ENCODE results near the gene GPRC5A.

Gene GPRC5A

DNA sequence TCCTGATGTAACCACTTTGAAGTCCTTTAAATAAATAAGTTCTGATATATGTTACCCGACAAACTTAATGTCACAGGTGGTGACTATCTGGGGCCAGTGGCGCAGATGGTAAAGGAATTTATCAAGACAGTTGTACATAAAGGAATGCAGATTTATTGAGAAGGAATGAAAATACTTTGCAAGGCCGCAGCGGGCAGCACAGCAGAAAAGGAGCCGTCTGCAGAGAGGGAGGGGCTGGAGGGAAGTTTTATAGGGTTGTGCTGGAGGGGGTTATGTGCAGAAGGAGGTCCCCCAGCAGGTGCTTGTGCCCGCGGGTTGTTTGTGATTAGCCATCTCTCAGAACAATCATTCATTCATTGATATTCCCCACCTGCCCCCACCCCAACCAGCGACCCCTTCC lies 43.2 kb downstream of the GPRC5A start:
- Histone ChIP-seq H3K36me3 (ENCODE audit: insufficient read depth, low read length) (no peaks in the 10 kb centered on the region), H3K27ac (ENCODE audit: low read depth, low read length) (no peak overlapping the region), H3K27me3 (ENCODE audit: control insufficient read depth in 1 of 2, insufficient read depth in 2 of 2, low read length in 2 of 2) (no peaks in the 10 kb centered on the region), H3K9me3 (ENCODE audit: low read length) (no peaks in the 10 kb centered on the region), H3K4me3 (ENCODE audit: low read depth in 1 of 2, low read length in 2 of 2) (no peak overlapping the region), H3K4me1 (ENCODE audit: insufficient read depth, low read length) (no peaks in the 10 kb centered on the region), H3K9ac (ENCODE audit: low read length) (no peak overlapping the region)

DNA sequence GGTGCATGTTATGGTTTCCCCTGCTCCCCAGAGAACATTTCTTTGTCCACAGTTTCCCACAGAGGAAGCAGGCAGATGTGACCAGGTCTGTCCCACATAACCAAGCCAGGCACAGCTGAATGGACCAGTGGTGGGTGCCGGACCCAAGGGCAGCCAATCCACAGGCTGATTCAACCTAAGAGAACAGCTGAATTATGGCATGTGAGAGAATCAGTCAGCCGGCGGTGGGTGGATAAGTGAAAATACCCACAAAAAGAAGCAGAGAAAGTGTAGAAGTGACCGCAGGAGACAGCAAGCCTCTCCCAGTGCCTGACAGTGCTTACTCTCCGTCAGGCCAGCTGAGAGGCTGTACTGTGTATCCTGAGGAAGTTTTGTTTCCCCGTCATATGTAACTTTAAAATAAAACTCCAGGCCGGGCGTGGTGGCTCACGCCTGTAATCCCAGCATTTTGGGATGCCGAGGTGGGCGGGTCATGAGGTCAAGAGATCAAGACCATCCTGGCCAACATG lies 45.7 kb downstream of the GPRC5A start:
- H3K36me3 ChIP-seq (ENCODE audit: insufficient read depth, low read length): no peaks in the 10 kb centered on the region
- H3K27ac ChIP-seq (ENCODE audit: low read depth, low read length): no peak overlapping the region
- H3K9ac ChIP-seq (ENCODE audit: low read length): no peak overlapping the region
- no peaks in the 10 kb centered on the region for H3K27me3 ChIP-seq (ENCODE audit: control insufficient read depth in 1 of 2, insufficient read depth in 2 of 2, low read length in 2 of 2)
- H3K9me3 ChIP-seq (ENCODE audit: low read length): no peaks in the 10 kb centered on the region
- no peak overlapping the region for H3K4me3 ChIP-seq (ENCODE audit: low read depth in 1 of 2, low read length in 2 of 2)
- no peaks in the 10 kb centered on the region for H3K4me1 ChIP-seq (ENCODE audit: insufficient read depth, low read length)

DNA sequence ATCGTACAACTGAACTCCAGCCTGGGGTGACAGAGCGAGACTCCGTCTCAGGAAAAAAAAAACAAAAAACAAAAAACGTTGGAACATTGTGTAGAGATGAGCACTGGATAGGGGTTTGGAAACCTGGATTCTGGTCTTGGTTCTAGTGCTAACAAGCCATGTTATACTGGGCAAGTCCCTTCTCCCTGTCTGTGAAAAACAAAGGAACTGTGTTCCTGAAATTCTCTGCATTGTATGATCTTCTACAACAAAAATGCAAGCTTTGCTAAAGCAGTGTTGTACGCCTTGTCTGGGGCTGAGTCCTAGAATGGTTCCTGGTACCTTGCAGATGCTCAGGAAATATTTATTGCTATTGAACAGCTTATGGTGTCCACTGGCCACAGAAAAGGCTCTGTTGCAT lies 47.2 kb downstream of the GPRC5A start:
- H3K27me3 ChIP-seq (ENCODE audit: control insufficient read depth in 1 of 2, insufficient read depth in 2 of 2, low read length in 2 of 2): no peaks in the 10 kb centered on the region
- H3K4me3 ChIP-seq (ENCODE audit: low read depth in 1 of 2, low read length in 2 of 2): no peak overlapping the region
- H3K27ac ChIP-seq (ENCODE audit: low read depth, low read length): no peak overlapping the region
- no peaks in the 10 kb centered on the region for H3K36me3 ChIP-seq (ENCODE audit: insufficient read depth, low read length)
- H3K9ac ChIP-seq (ENCODE audit: low read length): no peak overlapping the region
- no peaks in the 10 kb centered on the region for H3K9me3 ChIP-seq (ENCODE audit: low read length)
- H3K4me1 ChIP-seq (ENCODE audit: insufficient read depth, low read length): no peaks in the 10 kb centered on the region

DNA sequence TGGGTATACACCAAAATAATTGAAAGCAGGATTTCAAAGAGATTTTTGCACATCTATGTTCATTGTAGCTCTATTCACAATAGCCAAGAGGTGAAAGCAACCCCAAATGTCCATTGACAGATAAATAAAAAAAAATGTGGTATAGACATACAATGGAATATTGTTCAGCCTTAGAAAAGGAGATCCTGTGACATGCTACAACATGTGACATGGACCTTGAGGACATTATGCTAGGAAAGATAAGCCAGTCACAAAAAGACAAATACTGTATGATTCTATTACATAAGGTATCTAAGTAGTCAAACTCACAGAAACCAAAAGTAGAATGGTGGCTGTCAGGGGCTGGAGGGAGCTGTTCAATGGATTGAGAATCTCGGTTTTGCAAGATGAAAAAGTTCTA lies 48.5 kb downstream of the GPRC5A start:
- Histone ChIP-seq H3K27ac (ENCODE audit: low read depth, low read length) (no peak overlapping the region), H3K4me3 (ENCODE audit: low read depth in 1 of 2, low read length in 2 of 2) (no peak overlapping the region), H3K9ac (ENCODE audit: low read length) (no peak overlapping the region), H3K27me3 (ENCODE audit: control insufficient read depth in 1 of 2, insufficient read depth in 2 of 2, low read length in 2 of 2) (no peaks in the 10 kb centered on the region), H3K9me3 (ENCODE audit: low read length) (no peaks in the 10 kb centered on the region), H3K36me3 (ENCODE audit: insufficient read depth, low read length) (no peaks in the 10 kb centered on the region), H3K4me1 (ENCODE audit: insufficient read depth, low read length) (no peaks in the 10 kb centered on the region)

DNA sequence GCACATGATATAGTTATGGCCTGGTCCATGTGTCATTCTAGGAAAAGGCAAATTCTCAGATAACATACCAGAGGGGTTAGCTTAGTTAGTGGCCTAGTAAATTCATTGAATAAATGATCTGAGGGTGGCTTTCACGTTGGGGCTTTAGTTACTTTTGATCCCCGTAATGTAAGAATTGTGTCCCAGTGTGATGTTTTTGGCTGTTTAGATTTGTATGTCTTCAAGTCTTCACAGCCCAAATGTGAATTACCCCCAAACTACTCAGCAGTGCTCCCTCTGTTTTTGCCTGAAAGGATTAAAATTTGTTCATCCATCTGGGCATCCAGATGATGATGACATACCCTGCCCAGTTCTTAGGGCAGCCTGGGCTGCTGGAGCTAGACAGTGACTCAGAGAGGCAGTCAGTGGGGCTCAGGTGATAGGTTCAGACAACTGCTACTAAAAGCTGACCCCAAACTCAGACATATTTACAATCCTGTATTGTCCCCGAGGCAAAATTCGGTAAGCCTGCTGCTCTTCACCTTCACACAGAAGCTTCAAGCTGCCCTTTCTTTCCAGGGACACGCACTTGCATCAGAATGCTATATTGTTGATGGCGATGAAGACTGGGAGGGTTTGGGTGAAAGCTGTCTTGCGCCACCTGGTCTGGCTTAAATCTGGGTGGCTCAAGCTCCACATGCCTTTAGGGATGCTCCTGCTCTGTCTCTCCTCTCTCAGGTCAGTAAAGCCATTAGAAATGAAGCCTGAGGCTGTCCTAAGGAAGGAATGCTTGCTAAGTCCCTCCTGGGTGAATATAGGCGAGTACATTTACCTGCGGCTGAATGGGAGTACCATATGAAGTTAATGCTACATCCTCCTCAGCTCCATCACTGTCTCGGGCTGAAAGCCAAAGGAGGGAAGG lies 50.3 kb downstream of the GPRC5A start:
- H3K27ac ChIP-seq (ENCODE audit: low read depth, low read length): no peak overlapping the region
- H3K4me1 ChIP-seq (ENCODE audit: insufficient read depth, low read length): no peaks in the 10 kb centered on the region
- no peaks in the 10 kb centered on the region for H3K9me3 ChIP-seq (ENCODE audit: low read length)
- H3K9ac ChIP-seq (ENCODE audit: low read length): no peak overlapping the region
- H3K36me3 ChIP-seq (ENCODE audit: insufficient read depth, low read length): no peaks in the 10 kb centered on the region
- H3K4me3 ChIP-seq (ENCODE audit: low read depth in 1 of 2, low read length in 2 of 2): no peak overlapping the region
- H3K27me3 ChIP-seq (ENCODE audit: control insufficient read depth in 1 of 2, insufficient read depth in 2 of 2, low read length in 2 of 2): no peaks in the 10 kb centered on the region

DNA sequence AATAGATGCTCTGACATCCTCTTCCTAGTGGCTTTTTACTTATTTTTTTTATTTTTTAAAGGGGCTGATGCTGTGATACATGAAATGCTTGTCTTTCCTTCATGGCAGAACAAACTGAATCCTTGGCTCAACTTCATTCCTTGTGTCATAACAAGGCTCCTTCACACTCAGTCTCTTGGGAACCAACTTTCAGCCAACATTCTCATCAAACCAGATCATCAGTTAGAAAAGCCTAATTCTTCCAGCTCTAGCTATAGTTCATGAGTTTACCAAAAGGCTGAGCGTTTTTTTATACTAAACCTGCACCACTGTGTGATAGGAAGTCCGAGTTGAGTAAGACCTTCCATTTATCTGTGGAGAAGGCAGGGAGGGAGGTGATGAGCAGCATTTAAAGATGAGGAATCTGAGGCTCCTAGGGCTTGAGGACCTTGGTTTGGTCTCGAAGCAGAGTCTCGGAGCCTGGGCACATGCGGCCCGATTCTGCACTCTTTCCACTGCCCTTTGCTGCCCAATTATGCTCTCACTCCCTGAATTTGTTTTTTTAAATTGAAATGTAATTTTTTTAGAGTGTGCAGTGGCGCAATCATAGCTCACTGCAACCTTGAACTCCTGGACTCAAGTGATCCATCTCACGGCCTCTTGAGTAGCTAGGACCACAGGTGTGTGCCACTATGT lies 52.4 kb downstream of the GPRC5A start:
- no peak overlapping the region for H3K27ac ChIP-seq (ENCODE audit: low read depth, low read length)
- no peaks in the 10 kb centered on the region for H3K36me3 ChIP-seq (ENCODE audit: insufficient read depth, low read length)
- H3K27me3 ChIP-seq (ENCODE audit: control insufficient read depth in 1 of 2, insufficient read depth in 2 of 2, low read length in 2 of 2): no peaks in the 10 kb centered on the region
- H3K4me3 ChIP-seq (ENCODE audit: low read depth in 1 of 2, low read length in 2 of 2): no peak overlapping the region
- no peaks in the 10 kb centered on the region for H3K4me1 ChIP-seq (ENCODE audit: insufficient read depth, low read length)
- H3K9ac ChIP-seq (ENCODE audit: low read length): no peak overlapping the region
- no peaks in the 10 kb centered on the region for H3K9me3 ChIP-seq (ENCODE audit: low read length)

DNA sequence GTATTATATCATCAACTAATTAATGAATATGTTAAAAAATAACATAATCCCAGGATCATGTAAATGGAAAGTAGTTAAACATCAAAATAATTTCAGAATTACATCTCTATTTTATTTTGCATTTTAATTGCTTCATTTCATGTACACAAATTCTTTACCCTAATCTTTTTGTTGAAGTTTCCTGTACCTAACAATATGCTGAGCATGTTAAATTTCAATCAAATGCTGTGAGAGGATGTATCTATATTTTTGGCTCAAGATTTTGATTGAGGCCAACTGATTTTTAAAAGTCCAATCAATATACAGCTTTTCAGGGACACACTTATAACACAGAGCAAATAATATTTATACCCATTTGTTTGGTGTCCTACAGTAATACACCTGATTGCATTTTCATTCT lies 54.2 kb downstream of the GPRC5A start:
- H3K4me3 ChIP-seq (ENCODE audit: low read depth in 1 of 2, low read length in 2 of 2): no peak overlapping the region
- H3K27me3 ChIP-seq (ENCODE audit: control insufficient read depth in 1 of 2, insufficient read depth in 2 of 2, low read length in 2 of 2): no peaks in the 10 kb centered on the region
- no peaks in the 10 kb centered on the region for H3K36me3 ChIP-seq (ENCODE audit: insufficient read depth, low read length)
- H3K27ac ChIP-seq (ENCODE audit: low read depth, low read length): no peak overlapping the region
- no peak overlapping the region for H3K9ac ChIP-seq (ENCODE audit: low read length)
- no peaks in the 10 kb centered on the region for H3K4me1 ChIP-seq (ENCODE audit: insufficient read depth, low read length)
- no peaks in the 10 kb centered on the region for H3K9me3 ChIP-seq (ENCODE audit: low read length)

DNA sequence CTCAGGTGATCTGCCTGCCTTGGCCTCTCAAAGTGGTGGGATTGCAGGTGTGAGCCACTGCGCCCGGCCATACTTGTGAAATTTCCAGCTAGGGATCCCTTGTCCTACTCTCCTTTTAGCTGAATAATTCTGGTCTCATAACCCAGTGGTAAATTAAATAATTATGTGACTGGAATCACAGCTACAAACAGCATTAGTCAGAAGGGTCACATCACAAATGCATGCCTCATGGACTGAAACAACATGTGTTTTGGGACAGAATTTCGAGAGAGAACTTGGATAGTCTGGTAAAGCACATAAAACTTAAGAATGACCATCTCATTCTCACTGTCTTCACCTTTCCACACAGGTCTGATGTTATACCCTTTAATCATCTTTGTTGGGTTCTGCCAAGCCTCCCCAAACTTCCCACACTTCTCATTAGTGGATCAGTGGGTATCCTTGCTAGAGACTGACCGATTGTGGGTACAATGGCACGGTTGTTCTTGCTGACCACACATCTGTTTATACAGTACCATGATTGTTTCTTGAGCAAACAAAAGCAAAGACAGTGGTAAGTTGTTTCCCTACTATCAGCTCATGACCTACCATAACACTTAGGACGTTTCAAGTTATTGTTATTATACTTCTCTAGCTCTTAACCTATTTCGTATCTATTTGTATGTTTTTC lies 55.5 kb downstream of the GPRC5A start:
- Histone ChIP-seq H3K9ac (ENCODE audit: low read length) (no peak overlapping the region), H3K27ac (ENCODE audit: low read depth, low read length) (no peak overlapping the region), H3K36me3 (ENCODE audit: insufficient read depth, low read length) (no peaks in the 10 kb centered on the region), H3K4me3 (ENCODE audit: low read depth in 1 of 2, low read length in 2 of 2) (no peak overlapping the region), H3K9me3 (ENCODE audit: low read length) (no peaks in the 10 kb centered on the region), H3K27me3 (ENCODE audit: control insufficient read depth in 1 of 2, insufficient read depth in 2 of 2, low read length in 2 of 2) (no peaks in the 10 kb centered on the region), H3K4me1 (ENCODE audit: insufficient read depth, low read length) (no peaks in the 10 kb centered on the region)

DNA sequence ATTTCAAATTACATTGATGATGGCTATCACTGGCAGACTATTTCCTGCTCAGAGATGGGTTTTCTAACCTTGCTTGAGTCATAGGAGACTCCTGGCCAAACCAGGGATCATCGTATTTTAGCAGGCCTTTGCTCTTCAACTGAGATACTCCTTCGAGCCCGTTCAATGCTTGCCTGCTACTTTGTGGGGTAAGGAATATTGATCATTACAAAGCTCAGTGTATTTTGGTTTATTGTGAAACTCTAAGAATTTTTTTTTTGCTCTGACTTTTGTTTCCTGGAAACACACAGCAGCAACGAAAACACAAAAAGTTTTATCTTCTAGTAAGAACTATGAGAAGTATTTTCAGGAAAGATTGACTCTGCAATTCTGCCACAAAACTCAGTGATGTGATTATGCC lies 56.5 kb downstream of the GPRC5A start:
- Histone ChIP-seq H3K27ac (ENCODE audit: low read depth, low read length) (no peak overlapping the region), H3K27me3 (ENCODE audit: control insufficient read depth in 1 of 2, insufficient read depth in 2 of 2, low read length in 2 of 2) (no peaks in the 10 kb centered on the region), H3K9me3 (ENCODE audit: low read length) (no peaks in the 10 kb centered on the region), H3K9ac (ENCODE audit: low read length) (no peak overlapping the region), H3K4me1 (ENCODE audit: insufficient read depth, low read length) (no peaks in the 10 kb centered on the region), H3K4me3 (ENCODE audit: low read depth in 1 of 2, low read length in 2 of 2) (no peak overlapping the region), H3K36me3 (ENCODE audit: insufficient read depth, low read length) (no peaks in the 10 kb centered on the region)

DNA sequence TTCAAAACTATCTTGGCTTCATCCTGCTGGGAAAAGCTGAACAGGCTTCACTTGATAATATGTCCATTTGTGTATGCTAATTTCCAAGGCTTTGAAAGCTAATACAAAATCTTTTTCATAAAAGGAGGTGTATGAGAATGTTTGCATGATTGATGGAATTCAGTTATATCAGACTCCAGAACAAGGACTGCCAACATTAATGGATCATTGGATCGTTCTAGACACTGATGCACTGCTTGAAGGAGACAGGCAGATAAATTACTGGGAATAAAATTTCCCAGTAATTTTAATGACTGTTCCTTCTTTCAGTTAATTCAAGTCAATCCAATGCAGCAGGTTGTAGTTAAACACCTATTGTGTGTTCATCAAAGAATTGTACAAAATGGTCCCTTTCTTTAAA lies 60.1 kb downstream of the GPRC5A start:
- no peaks in the 10 kb centered on the region for H3K9me3 ChIP-seq (ENCODE audit: low read length)
- no peak overlapping the region for H3K27ac ChIP-seq (ENCODE audit: low read depth, low read length)
- no peak overlapping the region for H3K9ac ChIP-seq (ENCODE audit: low read length)
- H3K4me1 ChIP-seq (ENCODE audit: insufficient read depth, low read length): no peaks in the 10 kb centered on the region
- H3K27me3 ChIP-seq (ENCODE audit: control insufficient read depth in 1 of 2, insufficient read depth in 2 of 2, low read length in 2 of 2): no peaks in the 10 kb centered on the region
- H3K4me3 ChIP-seq (ENCODE audit: low read depth in 1 of 2, low read length in 2 of 2): no peak overlapping the region
- no peaks in the 10 kb centered on the region for H3K36me3 ChIP-seq (ENCODE audit: insufficient read depth, low read length)

DNA sequence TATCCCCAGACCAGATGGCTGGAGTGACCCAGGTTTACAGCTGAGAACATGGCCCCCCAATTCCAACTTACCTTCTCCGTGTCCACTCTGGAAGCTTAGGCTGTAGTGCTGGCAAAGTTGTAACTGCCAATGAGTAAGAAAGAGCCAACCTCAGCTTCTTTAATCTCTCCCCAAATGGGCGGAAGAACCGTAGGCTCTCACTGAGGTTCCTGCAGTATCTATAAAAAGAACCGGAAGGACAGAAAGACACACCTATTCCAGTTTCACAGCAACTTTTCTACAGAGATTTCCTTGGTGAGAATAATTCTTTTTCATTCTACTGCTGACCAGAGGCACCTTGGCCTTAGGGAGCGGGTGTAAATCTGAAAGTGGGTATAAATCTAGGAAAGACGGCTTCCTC lies 60.7 kb downstream of the GPRC5A start, which contains the start of gene GPRC5D:
Gene GPRC5D (minus strand): TSS at position 135 of the 400 bp plus-strand sequence. CDS start 1,786 bp downstream, outside the sequence.
- Histone ChIP-seq H3K9me3 (ENCODE audit: low read length) (no peaks in the 10 kb centered on the region), H3K4me1 (ENCODE audit: insufficient read depth, low read length) (no peaks in the 10 kb centered on the region), H3K27ac (ENCODE audit: low read depth, low read length) (no peak within 1 kb of the TSS), H3K36me3 (ENCODE audit: insufficient read depth, low read length) (no peaks in the 10 kb centered on the region), H3K4me3 (ENCODE audit: low read depth in 1 of 2, low read length in 2 of 2) (no peak within 1 kb of the TSS), H3K27me3 (ENCODE audit: control insufficient read depth in 1 of 2, insufficient read depth in 2 of 2, low read length in 2 of 2) (no peaks in the 10 kb centered on the region), H3K9ac (ENCODE audit: low read length) (no peak within 1 kb of the TSS)
